GM19455 (cell line): ENCODE measurements around the gene VPS35L.

Experiments used
- ATAC-seq: cut with Tn5 transposase; IDR thresholded peaks from one replicate; pipeline ENCODE4 v1.9.1; 2021; ENCODE audit not compliant: unreplicated experiment

The VPS35L gene

DNA sequence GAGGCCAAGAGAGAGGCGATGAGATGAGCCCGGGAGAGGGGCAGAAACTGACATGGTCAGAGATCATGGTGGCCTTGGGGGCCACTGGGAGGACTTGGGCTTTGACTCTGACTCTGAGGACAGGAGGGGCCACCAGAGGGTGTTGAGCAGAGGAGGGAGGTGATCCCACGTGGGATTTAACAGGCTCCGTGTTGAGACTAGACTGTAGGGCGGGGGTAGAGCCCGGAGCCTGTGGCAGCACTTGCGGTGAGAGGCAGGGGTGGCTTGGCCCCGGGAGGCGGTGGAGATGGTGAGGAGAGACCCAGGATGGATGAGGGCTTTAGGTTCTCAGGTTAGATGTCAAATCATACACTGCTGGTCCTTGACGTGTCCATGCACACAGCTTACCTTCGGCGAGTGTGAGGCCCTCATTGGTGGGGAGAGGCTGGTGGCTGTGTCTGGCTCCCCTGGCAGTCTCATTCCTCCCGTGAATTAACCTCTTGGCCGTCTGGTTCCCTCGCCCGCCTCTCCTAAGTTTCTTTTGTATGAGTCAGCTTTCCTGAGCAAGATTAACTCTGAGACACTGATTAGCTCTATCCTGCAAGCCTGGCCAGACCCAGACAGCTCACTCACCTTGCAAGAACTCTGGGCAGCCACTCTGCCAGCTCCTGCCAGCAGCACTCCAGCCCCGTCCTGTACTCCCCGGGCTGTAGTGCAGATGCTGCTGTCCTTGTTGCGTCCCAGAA, 39.7 kb downstream of the VPS35L start:
- ATAC-seq = no peak

DNA sequence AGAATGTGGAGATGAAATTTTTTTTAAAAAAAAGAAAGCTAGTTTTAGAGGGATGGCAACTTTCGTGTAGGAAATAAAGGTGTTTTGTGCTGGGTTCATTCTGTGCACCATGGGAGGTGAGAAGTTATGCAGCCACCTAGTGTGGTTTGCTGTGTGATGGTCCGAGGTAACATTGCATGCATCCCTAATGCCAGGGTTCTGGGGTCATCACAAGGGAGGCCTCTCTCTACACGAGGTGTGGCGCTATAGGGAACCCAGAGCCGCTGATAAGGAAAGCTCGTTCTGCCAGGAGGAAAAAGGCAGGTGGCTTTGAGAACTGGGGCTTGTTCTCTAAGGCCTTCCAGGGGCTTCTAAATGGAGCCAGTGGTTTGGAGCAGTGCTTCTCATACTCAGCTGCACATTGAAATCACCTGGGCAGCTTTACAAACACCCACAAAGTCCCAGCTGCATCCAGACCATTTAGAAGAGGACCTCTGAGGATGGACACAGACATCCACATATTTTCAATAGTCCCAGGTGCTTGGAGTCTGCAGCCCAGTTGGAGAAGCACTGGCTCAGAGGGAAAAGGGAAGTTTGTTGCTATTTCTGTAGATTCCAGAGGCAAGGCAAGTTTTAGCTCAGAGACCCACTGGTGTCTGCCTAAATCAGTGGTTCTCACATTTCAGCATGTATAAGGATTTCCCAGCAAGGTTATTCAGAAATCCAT, 43.5 kb downstream of the VPS35L start:
- no peak for ATAC-seq

DNA sequence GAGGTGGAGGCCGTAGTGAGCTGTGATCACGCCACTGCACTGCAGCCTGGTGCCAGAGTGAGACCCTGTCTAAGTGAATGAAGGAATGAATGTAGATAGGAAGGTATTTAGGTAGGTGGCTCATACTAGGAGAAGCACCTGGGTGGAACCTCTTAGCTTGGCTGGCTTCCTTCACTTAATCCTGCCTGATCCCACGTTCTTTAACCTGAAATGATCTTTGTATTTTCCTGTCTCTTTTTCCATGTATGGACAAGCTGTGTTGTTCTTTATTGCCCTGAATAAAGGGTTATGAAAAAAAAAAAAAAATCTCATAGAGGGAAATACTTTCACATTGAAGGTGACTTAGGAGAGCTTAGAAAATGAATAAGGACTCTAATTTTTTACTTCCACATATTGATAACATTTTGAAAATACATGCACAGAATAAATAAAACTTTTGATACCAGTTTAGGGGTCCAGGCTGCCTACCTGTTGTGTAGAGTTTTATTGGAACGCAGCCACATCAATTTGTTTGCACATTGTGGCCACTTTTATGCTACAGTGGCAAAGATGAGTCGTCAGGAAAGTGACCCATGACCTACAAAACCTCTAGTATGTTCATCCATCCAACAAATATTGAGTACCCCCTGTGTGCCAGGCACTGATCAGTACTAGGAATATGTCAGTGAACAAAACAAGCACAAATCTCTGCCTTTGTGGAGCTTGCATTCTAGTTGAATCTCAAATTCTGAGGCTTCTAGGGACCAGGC, 44.6 kb downstream of the VPS35L start:
- ATAC-seq = no peak

DNA sequence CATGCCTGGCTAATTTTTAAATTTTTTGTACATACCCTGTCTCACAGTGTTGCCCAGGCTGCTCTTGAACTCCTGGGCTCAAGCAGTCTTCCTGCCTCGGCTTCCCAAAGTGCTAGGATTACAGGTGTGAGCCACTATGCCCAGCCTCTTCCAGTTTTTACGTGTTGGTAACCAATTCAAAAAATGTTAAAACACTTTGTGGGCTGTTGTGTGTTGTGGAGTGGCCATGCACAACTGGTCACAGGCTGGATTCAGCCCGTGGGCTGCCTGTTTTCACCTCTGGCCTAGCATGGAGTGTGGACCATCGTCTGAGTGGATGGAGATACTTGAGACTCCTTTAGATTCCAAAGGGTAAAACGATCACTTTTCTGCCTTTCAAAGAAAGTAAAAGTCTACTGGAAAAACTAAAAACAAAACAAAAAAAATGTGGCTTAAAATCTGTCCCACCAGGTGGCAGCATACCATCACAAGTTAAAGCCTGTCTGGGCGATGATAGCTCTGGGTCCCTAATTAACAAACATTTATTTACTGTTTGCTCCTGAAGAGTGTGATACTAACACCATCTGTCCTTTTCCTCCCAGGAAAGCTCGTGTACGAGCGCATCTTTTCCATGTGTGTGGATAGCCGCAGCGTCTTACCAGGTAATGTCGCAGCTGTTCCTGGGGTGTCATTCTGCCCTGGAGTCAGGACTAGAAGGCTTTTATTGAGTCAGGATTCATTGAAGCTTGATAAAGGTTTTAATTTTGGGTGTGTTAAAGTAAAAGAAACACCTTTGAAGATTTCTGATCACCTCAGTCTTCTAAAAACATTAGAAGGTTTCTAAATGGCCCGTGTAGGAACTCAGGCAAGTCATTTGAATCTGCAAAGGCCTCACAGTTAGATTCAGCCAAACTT, 45.8 kb downstream of the VPS35L start:
- ATAC-seq = no peak

DNA sequence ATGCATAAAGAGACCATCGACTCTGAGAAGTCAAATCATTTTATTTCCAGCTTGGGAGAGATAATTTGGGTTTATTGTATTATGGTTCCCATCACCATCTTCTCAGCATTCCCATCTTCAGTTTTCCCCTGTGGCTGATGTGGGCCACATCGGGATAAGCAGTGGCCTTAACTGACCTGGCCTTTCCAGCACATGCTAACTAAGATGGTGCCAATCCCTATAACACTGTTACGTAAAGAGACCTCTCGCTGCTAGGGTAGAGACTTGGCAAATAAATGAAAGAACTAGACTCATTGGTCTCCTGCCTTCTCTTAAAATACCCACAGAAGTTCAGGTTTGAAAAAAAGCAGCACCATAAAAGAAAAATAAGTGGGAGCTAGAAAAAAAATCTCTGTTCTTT, 49.4 kb downstream of the VPS35L start:
- ATAC-seq = no peak

DNA sequence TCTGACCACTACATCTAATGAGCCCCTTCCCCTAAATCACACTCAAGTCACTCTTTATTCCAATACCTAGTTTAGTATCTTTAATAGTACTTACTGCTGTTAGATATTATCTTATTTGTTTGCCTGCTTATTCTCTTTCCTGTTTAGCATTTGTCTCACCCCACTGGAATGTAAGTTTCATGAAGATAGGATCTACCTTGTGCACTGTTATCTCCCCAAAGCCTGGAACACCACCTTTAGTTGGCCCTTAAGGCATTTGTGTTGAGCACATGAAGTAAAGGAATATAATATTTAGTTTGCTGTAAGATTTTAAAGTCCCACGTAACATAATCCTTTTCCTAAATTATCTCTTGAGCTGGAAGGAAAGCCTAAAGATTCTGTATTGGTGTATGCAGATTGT, 50.2 kb downstream of the VPS35L start:
- ATAC-seq = no peak

DNA sequence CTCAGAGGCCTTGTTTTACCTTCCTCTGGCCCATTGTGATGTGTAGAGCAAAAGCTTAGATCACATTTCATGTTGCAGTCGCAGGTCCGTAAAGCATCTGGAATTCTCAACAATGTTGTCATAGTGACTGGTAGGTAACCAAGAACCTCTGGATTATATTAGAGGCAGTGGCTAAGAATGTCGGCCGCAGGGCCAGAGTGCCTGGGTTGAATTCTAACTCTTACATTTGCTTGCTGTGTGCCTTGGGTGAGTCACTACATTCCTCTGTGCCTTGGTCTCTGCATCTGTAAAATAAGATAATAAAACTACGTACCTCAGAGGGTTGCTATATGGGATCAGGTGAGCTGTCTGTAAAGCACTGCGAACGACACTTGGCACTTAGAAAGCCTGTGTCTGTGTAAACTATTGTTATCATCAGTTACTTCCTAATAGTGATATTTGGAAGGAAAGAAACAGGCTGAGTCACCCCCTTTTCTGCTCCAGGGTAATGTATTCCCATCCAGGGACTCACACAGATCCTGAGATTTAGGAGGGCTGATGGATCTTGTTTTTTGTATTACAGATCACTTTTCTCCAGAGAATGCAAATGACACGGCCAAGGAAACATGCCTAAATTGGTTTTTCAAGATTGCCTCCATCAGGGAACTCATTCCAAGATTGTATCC, 52.2 kb downstream of the VPS35L start:
- no peak for ATAC-seq

DNA sequence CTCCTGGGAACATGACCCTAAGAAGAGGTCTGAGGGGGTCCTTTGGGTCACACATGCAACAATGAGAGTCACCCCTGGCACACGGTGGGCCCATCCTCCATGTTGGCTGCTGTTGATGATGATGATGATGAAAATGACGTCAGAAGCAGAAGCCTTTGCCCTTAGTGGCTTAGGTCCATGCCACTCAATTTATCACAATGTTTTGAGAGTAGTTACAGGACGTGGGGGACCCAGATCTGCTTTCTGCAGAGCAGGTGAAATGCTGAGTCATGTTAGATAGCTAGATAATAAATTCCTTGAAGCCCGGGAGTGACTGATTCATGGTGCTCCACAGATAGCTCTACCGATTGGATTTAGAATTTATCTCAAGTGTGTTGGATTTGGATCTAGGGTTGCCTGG, 53.9 kb downstream of the VPS35L start:
- ATAC-seq = no peak

DNA sequence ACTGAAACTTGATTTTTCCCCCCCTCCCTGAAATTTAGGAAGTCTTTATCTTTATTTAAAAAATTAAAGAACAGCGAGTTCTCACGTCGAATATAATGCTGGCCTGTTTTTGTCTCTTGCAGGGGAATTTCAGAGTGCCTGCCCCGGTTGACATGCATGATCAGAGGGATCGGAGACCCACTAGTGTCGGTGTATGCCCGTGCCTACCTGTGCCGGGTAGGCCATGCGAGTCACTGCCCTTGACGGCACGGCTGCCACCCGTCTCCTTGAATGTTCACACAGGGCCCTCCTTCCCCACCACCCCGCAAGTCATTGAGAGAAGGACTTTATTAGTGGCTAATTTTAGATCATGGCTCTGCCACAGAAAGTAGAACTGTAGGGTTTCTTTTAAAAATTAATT, 54.7 kb downstream of the VPS35L start:
- ATAC-seq = no peak

DNA sequence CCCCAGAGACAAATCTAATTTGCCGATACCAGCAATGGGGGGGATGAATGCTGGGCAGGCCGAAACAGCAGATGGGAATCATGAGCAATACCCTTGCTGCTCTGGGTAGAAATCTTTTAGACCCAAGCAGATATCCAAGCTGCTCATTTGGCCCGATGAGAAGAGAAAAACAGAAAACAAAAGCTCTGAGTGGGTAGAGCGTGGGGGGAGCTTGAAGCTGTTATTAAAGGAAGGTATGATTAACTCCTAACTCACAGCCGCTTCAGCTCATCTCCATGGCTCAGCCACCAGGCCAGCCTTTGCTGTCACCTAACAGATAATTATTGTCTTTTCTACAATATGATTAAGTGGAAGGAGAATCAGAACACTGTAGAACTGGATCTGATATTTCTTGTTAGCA, 58.3 kb downstream of the VPS35L start:
- ATAC-seq = no peak

DNA sequence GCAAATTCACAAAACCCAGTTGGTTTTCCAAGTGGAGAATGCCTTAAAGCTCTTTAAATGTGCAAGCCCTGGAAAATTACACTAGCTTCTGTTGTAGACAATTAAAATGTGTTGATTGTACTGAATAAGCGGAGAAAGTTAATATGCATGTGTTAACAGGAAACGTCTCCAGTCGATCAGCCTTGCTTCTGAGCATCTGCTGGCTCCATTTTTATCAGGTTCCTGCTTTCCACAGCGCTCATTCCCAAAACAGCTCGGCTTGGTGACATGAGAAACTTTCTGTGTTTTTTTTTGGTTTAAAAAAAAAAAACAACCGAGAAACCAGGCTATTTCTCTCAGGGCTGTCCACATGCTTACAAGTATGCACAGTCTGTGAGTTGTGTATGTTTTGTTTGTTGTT, 60.7 kb downstream of the VPS35L start:
- no peak for ATAC-seq

DNA sequence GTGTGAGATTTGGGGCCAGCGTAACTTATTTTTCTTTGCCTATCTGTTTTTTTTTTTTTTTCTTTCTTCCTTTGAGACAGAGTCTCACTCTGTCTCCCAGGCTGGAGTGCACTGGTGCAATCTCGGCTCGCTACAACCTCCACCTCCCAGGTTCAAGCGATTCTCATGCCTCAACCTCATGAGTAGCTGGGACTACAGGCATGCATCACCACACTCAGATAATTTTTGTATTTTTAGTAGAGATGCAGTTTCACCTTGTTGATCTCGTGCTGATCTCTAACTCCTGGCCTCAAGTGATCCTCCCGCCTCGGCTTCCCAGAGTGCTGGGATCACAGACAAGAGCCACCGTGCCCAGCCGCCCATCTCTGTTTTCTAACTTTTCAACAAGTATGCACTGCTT, 63.4 kb downstream of the VPS35L start:
- ATAC-seq = no peak

DNA sequence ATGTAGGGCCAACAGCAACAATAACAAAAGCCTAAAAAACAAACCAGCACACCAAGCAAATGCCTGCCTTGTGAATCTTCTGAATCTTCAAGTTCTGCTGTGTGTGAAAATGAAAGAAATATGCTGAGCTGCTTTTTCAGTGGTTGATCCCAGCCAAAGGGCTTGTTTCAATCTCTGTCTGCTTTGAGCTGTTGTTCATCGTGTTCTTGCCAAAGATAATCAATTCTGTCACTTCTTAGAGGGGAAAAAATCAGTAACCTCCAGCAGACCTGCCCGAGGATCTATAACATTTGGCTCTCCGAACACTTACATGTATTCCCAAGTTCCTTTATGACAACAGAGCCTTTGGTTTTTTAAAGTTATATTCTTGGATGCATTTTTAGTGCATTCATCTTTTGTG, 65.9 kb downstream of the VPS35L start:
- no peak for ATAC-seq

DNA sequence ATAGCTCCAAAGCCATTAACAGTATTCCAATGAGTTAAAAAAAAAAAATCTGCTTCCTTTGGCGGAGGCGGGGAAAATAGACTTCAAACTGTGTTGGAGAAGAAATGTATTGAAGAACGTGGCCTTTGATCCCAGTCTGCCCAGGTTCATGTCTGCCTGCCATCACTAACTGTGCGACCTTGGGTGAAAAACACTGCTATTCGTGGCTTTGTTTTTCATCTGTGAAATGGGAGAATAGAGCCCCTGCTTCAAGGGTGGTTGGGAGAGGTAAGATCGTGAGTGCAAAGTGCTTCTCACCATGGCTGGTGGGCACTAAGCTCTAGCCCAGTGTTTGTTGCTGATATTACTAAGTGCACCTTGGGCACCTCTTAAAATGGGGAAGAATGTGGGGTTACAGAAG, 69.5 kb downstream of the VPS35L start:
- no peak for ATAC-seq

DNA sequence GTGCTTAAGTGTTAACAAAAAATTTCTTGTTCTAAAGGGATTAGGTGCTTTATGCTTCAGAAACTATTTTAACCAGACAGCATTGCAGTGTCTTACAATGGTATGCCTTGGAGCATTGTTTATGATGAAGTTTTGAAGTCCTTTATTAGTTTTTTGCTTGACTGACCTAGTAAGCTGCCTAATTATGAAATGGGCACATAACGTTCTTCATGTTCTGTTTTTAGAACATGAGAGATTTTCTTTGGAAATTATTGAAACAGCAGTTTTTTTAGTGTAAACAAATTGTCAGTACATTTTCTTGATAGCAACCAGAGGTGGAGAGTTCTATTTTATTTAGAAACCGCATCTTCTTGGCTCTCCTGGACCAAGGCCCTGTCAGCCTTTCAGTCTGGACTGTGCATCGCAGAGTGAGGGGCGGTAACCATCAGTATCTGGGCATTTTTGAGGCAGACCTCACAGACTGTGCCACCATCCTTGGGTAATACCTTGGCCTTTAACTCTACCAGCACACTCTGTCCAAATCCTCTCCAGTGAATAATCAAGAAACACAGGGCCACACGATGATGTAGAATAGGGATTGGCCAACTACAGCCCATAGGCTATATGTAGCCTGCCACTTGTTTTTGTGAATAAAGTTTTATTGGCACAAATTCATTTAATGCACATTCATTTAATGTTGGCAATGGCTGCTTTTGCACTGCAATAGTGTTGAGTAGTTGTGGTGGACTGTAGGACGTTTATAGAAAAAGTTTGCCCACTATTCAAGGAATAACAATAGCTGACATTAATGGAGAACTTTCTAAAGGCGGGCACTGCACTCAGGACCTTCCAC, 81.1 kb downstream of the VPS35L start:
- ATAC-seq = no peak

DNA sequence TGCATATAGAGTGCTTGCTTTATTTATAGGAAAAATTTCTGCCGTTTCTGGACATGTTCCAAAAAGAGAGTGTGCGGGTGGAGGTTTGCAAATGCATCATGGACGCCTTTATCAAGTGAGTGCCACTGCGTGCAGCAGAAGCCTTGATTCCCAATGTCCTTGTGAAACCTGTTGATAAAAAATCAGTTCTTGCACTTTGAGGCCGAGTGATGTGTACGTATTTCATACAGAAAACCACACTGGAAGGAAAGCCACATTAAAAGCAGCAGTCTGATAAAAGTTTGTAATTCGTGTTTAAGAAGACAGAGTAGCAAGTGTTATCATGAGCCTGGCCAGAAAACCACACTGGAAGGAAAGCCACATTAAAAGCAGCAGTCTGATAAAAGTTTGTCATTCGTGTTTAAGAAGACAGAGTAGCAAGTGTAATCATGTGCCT, 84.5 kb downstream of the VPS35L start:
- no peak for ATAC-seq

DNA sequence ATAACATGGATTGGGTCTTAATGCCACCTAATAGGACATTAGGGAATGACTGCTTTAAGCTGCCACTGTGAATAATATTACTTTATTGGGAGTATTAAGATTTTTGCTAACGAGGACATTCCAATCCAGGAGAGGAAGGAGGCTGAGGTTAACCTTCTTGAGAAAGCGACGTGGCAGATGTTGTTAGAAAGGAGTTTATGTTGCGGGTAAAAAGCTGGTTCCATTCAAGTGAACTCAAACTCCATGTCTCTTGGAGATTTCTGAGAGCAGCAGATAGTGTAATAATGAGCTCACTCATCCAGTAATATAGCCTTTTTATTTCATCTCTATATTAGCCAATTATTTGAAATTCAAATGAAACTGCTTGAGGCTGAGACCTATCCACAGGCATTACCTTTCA, 87.0 kb downstream of the VPS35L start:
- ATAC-seq = no peak

DNA sequence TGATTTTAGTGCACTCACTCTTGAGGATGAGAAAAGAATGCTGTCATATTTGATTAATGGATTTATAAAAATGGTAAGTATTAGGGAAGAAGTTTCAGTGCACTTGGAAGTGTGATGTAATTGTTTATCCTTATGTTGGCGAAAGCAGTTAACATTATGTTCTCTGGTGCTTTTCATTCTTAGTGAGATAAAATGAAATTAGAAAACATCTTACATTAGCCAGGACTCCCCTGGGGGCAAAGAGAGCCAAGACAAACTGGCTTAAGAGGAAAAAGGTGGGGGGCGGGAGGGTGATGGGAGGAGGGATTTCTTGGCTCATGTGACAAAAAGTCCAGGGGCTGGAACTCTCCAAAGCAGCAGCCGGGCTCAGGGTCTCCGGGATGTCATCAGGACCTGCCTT, 89.4 kb downstream of the VPS35L start:
- no peak for ATAC-seq

DNA sequence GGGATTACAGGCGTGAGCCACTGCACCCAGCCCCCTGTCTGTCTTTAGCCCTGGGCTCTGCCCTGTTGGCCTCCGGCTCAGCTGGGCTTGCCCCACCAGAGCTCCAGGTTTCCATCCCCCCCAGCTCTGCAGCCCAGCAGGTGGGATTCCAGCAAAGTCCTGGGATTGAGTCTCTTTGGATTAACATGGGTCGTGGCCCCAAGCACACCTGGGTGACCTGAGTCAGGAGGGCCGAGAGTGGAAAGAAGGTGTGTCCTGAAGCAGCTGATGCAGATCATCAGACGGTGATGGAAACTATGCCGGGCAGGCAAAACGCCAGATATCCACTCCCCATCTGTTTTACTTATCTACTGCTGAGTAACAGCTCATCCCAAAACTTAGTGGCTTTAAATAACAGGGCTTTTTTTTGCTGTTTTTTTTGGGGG, 90.1 kb downstream of the VPS35L start:
- ATAC-seq = no peak

DNA sequence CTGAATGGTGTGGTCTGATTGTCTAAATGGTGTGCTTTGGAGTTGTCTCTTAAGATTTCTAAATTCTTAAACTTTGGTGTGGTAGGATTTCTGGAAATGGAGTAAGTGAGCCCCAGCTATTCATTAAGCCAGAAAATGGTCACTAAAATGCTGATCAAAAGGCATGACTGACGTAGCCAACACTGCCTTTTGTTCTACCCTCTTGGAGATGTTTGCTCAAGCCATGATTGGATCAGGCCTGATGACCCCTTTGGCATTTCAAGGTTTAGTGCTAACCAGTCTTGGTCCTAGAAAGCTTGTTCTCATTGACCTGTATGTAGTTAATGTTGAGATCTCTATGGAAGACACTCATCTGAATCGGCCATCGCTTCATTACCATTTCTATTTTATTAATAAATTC, 94.5 kb downstream of the VPS35L start:
- ATAC-seq = no peak
